DND-41 (cell line): Measurements from ENCODE around the gene LSM4.

Experiments
- ATAC-seq: fragments of 200-7000 bp; cut with Tn5 transposase; 3 replicates; pipeline ENCODE4 v1.9.1; 2021; ENCODE audit warnings: low read depth; ENCODE audit not compliant: insufficient read depth
- DNase-seq: peaks from one replicate; pipeline ENCODE4 v3.0.0-alpha.2; 2020
- H2AFZ ChIP-seq: 2 replicates; pipeline ENCODE4 v1.6.0; 2012; ENCODE audit warnings: low read depth, low read length
- H3K27ac ChIP-seq: 2 replicates; pipeline ENCODE4 v1.5.1; 2012; ENCODE audit warnings: low read length, inconsistent platforms
- H3K27me3 ChIP-seq: fragments of 200-600 bp; sonication (generic); 2 replicates; pipeline ENCODE4 v1.6.0; 2012; ENCODE audit warnings: low read length, mild to moderate bottlenecking, inconsistent platforms; ENCODE audit not compliant: insufficient read depth, poor library complexity
- H3K36me3 ChIP-seq: 2 replicates; pipeline ENCODE4 v1.5.1; 2012; ENCODE audit warnings: low read length, inconsistent platforms; ENCODE audit not compliant: insufficient read depth
- H3K4me1 ChIP-seq: 2 replicates; pipeline ENCODE4 v1.5.1; 2012; ENCODE audit warnings: mild to moderate bottlenecking, low read length; ENCODE audit not compliant: insufficient read depth
- H3K4me2 ChIP-seq: 2 replicates; pipeline ENCODE4 v1.6.0; 2012; ENCODE audit warnings: mild to moderate bottlenecking, moderate library complexity, low read length, inconsistent platforms; ENCODE audit not compliant: insufficient read depth
- H3K4me3 ChIP-seq, 2 experiments: fragments of 200-600 bp in 1 of 2; shearing (Covaris generic) in 1 of 2; 2 replicates each; pipeline ENCODE4 v1.5.1; 2012 to 2016; ENCODE audit warnings: inconsistent platforms in 2 of 2, low read length in 2 of 2, mild to moderate bottlenecking in 2 of 2, low read depth in 1 of 2, moderate library complexity in 1 of 2
- H3K79me2 ChIP-seq: 2 replicates; pipeline ENCODE4 v1.6.0; 2012; ENCODE audit warnings: low read length, inconsistent platforms; ENCODE audit not compliant: insufficient read depth
- H3K9ac ChIP-seq: 2 replicates; pipeline ENCODE4 v1.6.0; 2012; ENCODE audit warnings: low read depth, mild to moderate bottlenecking, inconsistent platforms, low read length, moderate library complexity
- H3K9me3 ChIP-seq: 2 replicates; pipeline ENCODE4 v1.5.1; 2012; ENCODE audit warnings: low read length, moderate library complexity, mild to moderate bottlenecking, inconsistent platforms; ENCODE audit not compliant: insufficient read depth, severe bottlenecking
- H4K20me1 ChIP-seq: 2 replicates; pipeline ENCODE4 v1.6.0; 2012; ENCODE audit warnings: low read length; ENCODE audit not compliant: insufficient read depth
- EZH2 ChIP-seq: IDR thresholded peaks from 3 replicates; pipeline ENCODE4 v1.6.1; 2012; ENCODE audit warnings: borderline replicate concordance, low read depth, mild to moderate bottlenecking, moderate library complexity, low read length, inconsistent platforms; ENCODE audit not compliant: severe bottlenecking
- TF ChIP-seq, protein P1 (sequence below): IDR thresholded peaks from 2 replicates; pipeline ENCODE4 v1.5.1; 2012; ENCODE audit warnings: borderline replicate concordance, low read length, moderate library complexity, mild to moderate bottlenecking; ENCODE audit not compliant: poor library complexity, severe bottlenecking; ENCODE audit errors: extremely low read depth

LSM4 gene

DNA sequence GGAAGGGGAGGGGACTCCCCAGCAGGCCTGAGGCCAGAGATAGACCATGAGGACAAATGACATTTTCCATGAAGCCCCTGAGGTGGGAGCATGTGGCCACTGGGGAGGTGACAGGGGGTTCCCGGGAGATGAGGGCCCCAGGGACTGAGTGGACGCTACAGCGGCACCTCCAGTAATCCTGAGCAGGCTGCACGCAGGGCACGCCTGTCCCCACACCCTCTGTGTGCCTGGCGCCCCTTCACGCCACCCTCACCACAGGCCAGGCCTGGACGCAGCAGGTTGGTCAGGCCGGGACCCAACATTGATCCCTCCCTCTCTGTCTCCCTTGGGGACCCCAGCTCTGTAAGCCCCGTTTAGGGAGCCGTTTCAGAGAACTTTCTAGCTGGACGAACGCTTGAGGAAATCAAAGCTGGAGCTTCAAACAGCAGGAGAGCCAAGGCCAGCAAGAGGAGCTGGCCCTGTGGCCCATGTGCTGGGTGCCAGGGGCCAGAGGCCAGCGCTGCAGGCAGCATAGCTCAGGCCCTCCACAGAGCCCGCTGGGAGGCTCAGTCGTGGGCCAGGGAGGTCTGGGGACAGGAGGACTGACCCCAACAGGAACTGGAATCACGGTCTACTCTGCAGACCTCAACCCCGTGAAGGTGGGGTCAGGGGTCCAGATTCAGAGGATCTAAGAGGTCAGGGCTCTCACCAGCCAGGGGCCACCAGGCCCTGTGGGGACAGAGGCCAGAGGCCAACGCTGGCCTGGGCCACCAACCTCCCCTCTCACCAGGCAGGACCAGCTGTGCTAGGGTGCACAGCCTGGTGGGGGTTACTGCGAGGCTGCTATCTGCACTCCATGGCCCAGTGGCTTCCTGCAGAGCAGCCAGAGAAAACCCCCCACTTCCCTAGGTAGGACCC lies 14.6 kb downstream of the LSM4 start:
- H3K36me3 ChIP-seq, result peaks cover 76% of the 10 kb centered on the region
- H3K9ac ChIP-seq, result no peak overlapping the region
- DNase-seq (no peak), ATAC-seq (no peak)
- no peak overlapping the region for H2AFZ ChIP-seq
- peaks cover 16% of the 10 kb centered on the region for H3K79me2 ChIP-seq
- H3K4me3 ChIP-seq, result no peak overlapping the region
- H3K27ac ChIP-seq, result no peak overlapping the region
- TF ChIP-seq EZH2, result no peak
- TF ChIP-seq, protein P1, sequence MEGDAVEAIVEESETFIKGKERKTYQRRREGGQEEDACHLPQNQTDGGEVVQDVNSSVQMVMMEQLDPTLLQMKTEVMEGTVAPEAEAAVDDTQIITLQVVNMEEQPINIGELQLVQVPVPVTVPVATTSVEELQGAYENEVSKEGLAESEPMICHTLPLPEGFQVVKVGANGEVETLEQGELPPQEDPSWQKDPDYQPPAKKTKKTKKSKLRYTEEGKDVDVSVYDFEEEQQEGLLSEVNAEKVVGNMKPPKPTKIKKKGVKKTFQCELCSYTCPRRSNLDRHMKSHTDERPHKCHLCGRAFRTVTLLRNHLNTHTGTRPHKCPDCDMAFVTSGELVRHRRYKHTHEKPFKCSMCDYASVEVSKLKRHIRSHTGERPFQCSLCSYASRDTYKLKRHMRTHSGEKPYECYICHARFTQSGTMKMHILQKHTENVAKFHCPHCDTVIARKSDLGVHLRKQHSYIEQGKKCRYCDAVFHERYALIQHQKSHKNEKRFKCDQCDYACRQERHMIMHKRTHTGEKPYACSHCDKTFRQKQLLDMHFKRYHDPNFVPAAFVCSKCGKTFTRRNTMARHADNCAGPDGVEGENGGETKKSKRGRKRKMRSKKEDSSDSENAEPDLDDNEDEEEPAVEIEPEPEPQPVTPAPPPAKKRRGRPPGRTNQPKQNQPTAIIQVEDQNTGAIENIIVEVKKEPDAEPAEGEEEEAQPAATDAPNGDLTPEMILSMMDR, result no peak
- H3K4me2 ChIP-seq, result no peak overlapping the region
- H3K4me1 ChIP-seq, result peaks cover 33% of the 10 kb centered on the region
- H3K9me3 ChIP-seq, result no peaks in the 10 kb centered on the region
- H3K27me3 ChIP-seq, result no peaks in the 10 kb centered on the region
- H4K20me1 ChIP-seq, result peaks cover 41% of the 10 kb centered on the region

DNA sequence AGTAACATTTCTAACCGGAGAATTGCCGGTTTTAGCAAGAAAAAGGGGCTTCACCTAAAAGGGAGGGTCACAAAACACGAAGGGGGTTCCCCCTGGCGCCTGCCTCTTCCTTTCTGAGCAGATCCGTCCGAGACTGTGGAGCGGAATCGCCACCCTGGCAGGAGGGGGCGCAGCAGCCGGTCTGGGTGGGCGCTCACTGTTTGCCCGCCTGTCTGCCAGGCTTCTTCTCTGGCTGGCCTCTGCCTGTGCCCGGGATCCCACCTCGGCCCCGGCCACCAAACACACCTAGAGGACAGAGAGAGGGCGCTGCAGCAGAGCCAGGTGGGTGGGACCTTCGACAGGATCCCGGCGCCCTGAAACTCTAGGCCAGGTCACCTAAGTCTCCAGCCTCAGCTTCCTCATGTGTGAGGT lies 15.6 kb downstream of the LSM4 start:
- no peak for DNase-seq

DNA sequence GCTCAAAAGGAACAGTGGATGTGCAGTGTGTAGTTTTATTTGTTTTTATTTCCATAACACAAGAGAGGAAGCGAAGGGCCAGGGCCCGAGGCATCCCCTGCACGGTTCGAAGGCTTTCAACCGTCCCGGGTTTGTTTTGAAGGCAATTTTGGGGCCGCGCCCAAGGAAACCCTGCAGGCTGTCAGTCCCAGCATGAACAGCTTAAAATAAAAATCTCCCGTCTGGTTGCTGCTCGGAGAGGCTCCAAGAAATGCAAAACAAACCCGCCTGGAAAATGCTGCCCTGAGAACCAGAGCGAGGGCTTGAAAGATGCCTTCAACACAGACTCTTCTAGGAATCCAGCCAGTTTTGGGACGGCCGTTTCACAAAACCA lies 16.0 kb downstream of the LSM4 start:
- Histone ChIP-seq H3K27ac (no peak overlapping the region), H3K27me3 (no peaks in the 10 kb centered on the region), H3K4me2 (no peak overlapping the region), H3K9me3 (no peaks in the 10 kb centered on the region), H3K79me2 (peaks cover 6% of the 10 kb centered on the region), H3K4me1 (peaks cover 40% of the 10 kb centered on the region), H3K36me3 (peaks cover 62% of the 10 kb centered on the region), H4K20me1 (peaks cover 32% of the 10 kb centered on the region), H3K4me3 (no peak overlapping the region), H2AFZ (no peak overlapping the region), H3K9ac (no peak overlapping the region)
- TF ChIP-seq EZH2, result no peak
- TF ChIP-seq, protein P1, result no peak
- DNase-seq (no peak), ATAC-seq (no peak)

More for the DNA sequence above, 15.6 kb downstream of the LSM4 start:
- H3K9ac ChIP-seq, result no peak overlapping the region
- no peaks in the 10 kb centered on the region for H3K27me3 ChIP-seq
- no peak overlapping the region for H3K27ac ChIP-seq
- TF ChIP-seq, protein P1, result no peak
- TF ChIP-seq EZH2, result no peak
- peaks cover 8% of the 10 kb centered on the region for H3K79me2 ChIP-seq
- no peaks in the 10 kb centered on the region for H3K9me3 ChIP-seq
- no peak overlapping the region for H3K4me3 ChIP-seq
- H4K20me1 ChIP-seq, result peaks cover 36% of the 10 kb centered on the region
- H3K4me1 ChIP-seq, result peaks cover 40% of the 10 kb centered on the region
- no peak overlapping the region for H2AFZ ChIP-seq
- H3K4me2 ChIP-seq, result no peak overlapping the region
- no peak for ATAC-seq
- H3K36me3 ChIP-seq, result peaks cover 66% of the 10 kb centered on the region
